Thoracic aorta (tissue), 2 donors: ENCODE measurements around the gene RFX4. TPM values are rescaled to one million over a fixed set of nuclear protein-coding genes. Genes with fewer than 3 reads are reported as not detected.
A peak's percentile ranks its signal among the peaks of the same experiment; 100 is the strongest.

Experiments
- ATAC-seq: fragments of 150-250 bp; one replicate; pipeline ENCODE4 v1.8.0; 2017; ENCODE audit warnings: low read depth; ENCODE audit not compliant: insufficient number of reproducible peaks, low FRiP score
- DNase-seq: peaks from one replicate; pipeline ENCODE4 v3.0.0-alpha.2; 2020; ENCODE audit warnings: low spot score
- H3K27ac ChIP-seq, 2 donors: fragments of 200-600 bp; sonication (generic); 1 replicate in 1 of 2; 2 replicates in 1 of 2; pipeline ENCODE4 v1.5.1; 2016; ENCODE audit warnings: mild to moderate bottlenecking in 2 of 2, moderate library complexity in 2 of 2
- H3K27me3 ChIP-seq: fragments of 200-600 bp; sonication (generic); replicated peaks from 2 replicates; pipeline ENCODE4 v1.6.0; 2016; ENCODE audit warnings: mild to moderate bottlenecking; ENCODE audit not compliant: insufficient read depth
- H3K36me3 ChIP-seq: fragments of 200-600 bp; sonication (generic); one replicate; pipeline ENCODE4 v1.5.1; 2016
- H3K4me1 ChIP-seq, 2 donors: fragments of 200-600 bp; sonication (generic); 1 replicate in 1 of 2; 2 replicates in 1 of 2; pipeline versions ENCODE4 v1.5.1 to v1.6.0; 2016; ENCODE audit warnings: low read depth in 2 of 2, mild to moderate bottlenecking in 1 of 2; ENCODE audit not compliant: control insufficient read depth in 1 of 2
- H3K4me3 ChIP-seq: fragments of 200-600 bp; sonication (generic); 2 replicates; pipeline ENCODE4 v1.5.1; 2016; ENCODE audit warnings: mild to moderate bottlenecking
- H3K9me3 ChIP-seq: fragments of 200-600 bp; sonication (generic); 2 replicates; pipeline ENCODE4 v1.5.1; 2016
- total RNA-seq, 2 donors: library from RNA; depleted of rRNA; stranded (reverse); fragments of >200 nt; gene quantifications; one replicate each; pipeline versions ENCODE4 v1.1.0 to v1.2.3, GENCODE V29; 2016
- TF ChIP-seq, protein P1 (sequence below): fragments of 200-600 bp; sonication (generic); IDR thresholded peaks from one replicate; pipeline ENCODE4 v1.5.1; 2019; ENCODE audit warnings: antibody characterized with exemption

The RFX4 gene
- total RNA-seq, 2 donors from 2014 or later, result not detected

DNA sequence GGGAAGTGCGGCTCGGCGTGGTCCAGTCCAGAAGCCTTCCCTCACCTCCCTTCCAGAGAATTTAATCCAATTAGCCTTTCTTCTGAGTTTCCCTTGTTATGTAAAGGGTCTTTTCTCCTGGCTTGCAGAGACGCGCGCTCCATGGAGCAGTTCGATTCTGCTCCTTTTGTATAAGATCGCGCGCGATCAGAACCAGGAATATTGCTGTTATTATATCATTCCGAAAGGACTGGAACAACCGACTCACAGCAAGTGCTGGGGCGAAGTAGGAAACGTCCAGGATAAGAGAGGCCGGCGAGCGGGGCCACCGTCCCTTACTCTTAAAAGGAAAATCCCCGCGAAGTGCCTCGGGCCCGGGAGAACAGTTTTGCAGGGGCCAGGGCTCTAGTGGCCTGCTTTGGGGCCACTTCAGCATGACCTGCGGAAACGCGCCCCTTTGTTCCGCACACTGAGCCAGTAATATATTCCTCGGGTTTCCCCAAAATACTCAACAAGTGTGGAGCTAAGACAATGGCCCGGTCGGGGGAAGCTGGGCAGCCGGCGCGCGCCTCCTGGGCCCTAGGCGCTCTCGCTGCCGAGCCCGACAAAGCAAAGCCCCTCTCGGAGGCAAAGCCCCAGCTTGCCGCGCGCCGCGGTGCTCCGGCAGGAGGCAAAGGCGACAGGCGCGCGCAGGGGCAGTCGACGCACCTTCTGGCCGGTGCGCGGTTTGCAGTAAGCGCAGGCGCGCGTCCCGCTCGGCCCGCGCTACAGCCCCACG, 2.9 kb downstream of the RFX4 start:
- peak overlapping the region; percentile 38 for H3K4me3 ChIP-seq
- no peaks in the 10 kb centered on the region for H3K36me3 ChIP-seq
- DNase-seq (no peak), ATAC-seq (no peak)
- TF ChIP-seq, protein P1, sequence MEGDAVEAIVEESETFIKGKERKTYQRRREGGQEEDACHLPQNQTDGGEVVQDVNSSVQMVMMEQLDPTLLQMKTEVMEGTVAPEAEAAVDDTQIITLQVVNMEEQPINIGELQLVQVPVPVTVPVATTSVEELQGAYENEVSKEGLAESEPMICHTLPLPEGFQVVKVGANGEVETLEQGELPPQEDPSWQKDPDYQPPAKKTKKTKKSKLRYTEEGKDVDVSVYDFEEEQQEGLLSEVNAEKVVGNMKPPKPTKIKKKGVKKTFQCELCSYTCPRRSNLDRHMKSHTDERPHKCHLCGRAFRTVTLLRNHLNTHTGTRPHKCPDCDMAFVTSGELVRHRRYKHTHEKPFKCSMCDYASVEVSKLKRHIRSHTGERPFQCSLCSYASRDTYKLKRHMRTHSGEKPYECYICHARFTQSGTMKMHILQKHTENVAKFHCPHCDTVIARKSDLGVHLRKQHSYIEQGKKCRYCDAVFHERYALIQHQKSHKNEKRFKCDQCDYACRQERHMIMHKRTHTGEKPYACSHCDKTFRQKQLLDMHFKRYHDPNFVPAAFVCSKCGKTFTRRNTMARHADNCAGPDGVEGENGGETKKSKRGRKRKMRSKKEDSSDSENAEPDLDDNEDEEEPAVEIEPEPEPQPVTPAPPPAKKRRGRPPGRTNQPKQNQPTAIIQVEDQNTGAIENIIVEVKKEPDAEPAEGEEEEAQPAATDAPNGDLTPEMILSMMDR, result no peak
- no peaks in the 10 kb centered on the region for H3K9me3 ChIP-seq
- H3K4me1 ChIP-seq, result peaks cover 21 to 53% of the 10 kb centered on the region in 2 donors
- H3K27ac ChIP-seq, result no peak overlapping the region
- peaks cover 18% of the 10 kb centered on the region for H3K27me3 ChIP-seq

DNA sequence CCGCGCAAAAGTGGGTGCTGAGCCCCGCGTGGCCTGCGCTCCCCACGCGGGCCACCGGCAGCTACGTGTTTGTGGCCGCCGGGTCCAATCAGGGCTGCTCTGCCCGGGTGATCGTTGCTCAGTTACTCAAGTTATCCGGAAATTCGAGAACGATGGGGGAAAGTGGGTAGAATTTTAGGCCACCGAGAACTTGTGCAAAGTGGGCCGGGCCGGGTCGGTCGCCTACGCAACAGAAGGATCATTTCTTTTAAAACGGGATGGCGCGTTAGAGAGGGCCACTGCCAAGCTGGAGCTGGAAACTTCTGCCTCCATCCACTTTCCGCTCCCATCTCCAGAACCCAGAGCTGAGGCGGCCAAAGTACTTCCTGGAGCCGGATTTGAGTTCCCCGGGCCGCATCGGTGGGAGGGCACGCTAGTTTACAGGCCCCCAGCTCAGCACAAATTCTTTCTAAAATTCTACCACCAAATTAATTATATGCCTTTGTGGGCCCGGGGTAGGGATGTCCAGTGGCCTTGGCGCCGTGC, 3.5 kb downstream of the RFX4 start:
- Histone ChIP-seq H3K9me3 (no peaks in the 10 kb centered on the region), H3K36me3 (no peaks in the 10 kb centered on the region), H3K27ac (no peak overlapping the region), H3K4me1 (peaks cover 18 to 46% of the 10 kb centered on the region in 2 donors), H3K4me3 (peak overlapping the region; percentile 38), H3K27me3 (peaks cover 18% of the 10 kb centered on the region)
- TF ChIP-seq, protein P1, result no peak
- ATAC-seq, result no peak
- no peak for DNase-seq

DNA sequence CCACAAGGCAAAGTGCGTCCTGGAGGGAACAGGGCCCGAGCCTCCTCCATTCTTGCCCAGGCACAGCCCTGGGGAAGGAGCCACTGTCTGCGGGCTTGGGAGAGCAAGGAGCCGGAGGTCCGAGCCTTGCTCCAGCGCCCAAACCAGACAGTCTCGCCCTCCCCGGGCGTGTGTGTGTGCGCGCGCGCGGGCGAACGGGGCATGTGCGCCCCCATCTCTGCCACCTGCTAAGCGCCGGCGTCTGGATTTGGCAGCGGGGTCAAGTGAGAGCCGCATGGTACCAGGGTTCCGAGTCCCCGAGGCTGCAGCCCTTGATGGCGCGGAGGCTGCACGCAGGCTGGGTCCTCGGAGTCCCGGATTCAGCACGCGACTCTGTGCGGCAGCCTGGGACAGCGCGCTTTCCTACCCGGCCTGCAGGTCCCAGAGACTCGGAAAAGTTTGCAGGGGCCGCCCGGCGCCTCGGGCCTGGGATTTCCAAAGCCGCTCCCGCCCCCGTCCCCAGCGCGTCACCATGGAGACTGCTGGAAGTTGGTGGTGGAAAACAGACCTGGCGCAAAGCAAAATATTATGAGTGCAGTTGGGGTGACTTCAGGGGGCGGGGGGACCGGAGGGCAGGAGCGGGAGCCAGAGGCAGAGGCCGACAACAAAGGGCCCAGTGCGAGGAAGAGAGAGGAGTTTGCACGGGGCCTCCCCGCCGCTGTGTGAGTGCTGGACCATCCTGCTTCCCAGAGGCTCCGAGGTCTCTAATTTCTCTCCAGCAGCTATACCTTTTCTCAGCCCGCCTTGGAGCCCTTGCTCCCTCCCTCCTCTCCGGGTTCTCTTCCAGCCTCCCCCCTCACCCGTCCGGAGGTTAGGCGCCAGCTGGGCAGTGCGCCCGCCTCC, 4.2 kb downstream of the RFX4 start:
- TF ChIP-seq, protein P1, result no peak
- H3K4me1 ChIP-seq, result peaks cover 13 to 41% of the 10 kb centered on the region in 2 donors
- DNase-seq (no peak), ATAC-seq (no peak)
- H3K4me3 ChIP-seq, result peak overlapping the region; percentile 38
- peaks cover 18% of the 10 kb centered on the region for H3K27me3 ChIP-seq
- no peaks in the 10 kb centered on the region for H3K36me3 ChIP-seq
- H3K9me3 ChIP-seq, result no peaks in the 10 kb centered on the region
- H3K27ac ChIP-seq, result no peak overlapping the region

GRCh38 chr12:106588771-106589170, 6.0 kb downstream of the RFX4 start:
- Histone ChIP-seq H3K4me1 (peaks cover 0 to 24% of the 10 kb centered on the region in 2 donors), H3K9me3 (no peaks in the 10 kb centered on the region), H3K4me3 (no peak overlapping the region), H3K27ac (no peak overlapping the region), H3K36me3 (no peaks in the 10 kb centered on the region), H3K27me3 (peaks cover 11% of the 10 kb centered on the region)
- TF ChIP-seq, protein P1, result no peak
- ATAC-seq (no peak), DNase-seq (no peak)

DNA sequence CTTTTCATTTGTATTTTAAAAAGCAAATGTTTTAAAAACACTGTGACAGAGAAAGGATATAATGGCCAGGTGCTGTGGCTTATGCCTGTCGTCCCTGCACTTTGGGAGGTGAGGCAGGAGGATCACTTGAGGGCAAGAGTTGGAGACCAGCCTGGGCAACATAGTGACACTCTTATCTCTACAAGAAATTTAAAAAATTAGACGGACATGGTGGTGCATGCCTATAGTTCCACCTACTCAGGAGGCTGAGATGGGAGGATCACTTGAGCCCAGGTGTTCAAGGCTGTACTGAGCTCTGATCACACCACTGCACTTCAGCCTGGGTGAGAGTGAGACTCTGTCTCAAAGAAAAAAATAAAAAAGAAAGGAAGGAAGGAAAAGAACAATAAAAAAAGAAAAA, 7.8 kb downstream of the RFX4 start:
- Histone ChIP-seq H3K27ac (no peak overlapping the region), H3K4me3 (no peak overlapping the region), H3K9me3 (no peaks in the 10 kb centered on the region), H3K36me3 (no peaks in the 10 kb centered on the region), H3K27me3 (peaks cover 6% of the 10 kb centered on the region), H3K4me1 (peaks cover 0 to 16% of the 10 kb centered on the region in 2 donors)
- DNase-seq, result no peak
- TF ChIP-seq, protein P1, result no peak
- ATAC-seq, result no peak
